Gastrocnemius medialis (tissue), 4 donors: ENCODE measurements around the gene LEKR1. TPM values are rescaled to one million over a fixed set of nuclear protein-coding genes. Genes with fewer than 3 reads are reported as not detected.
"Not testable (repeated sequence)": the region's sequence is repeated elsewhere in the genome, so short reads cannot be mapped to it uniquely, and the experiment has no call there.

Source experiments
- ATAC-seq, 2 donors: fragments of 150-250 bp; one replicate each; pipeline ENCODE4 v1.9.1; 2016
- DNase-seq, 2 donors: peaks; one replicate each; pipeline ENCODE4 v3.0.0-alpha.2; 2019
- H3K27ac ChIP-seq, 4 donors: fragments of 200-600 bp; sonication (generic); 1 replicate in 1 of 4; 2 replicates in 3 of 4; pipeline ENCODE4 v1.5.1; 2016 to 2018; ENCODE audit warnings: mild to moderate bottlenecking in 2 of 4, moderate library complexity in 1 of 4
- H3K27me3 ChIP-seq, 3 donors: fragments of 200-600 bp; sonication (generic) in 2 of 3; 1 replicate in 1 of 3; 2 replicates in 2 of 3; pipeline versions ENCODE4 v1.5.1 to v1.6.0; 2016 to 2019; ENCODE audit warnings: mild to moderate bottlenecking in 1 of 3, moderate library complexity in 1 of 3
- H3K36me3 ChIP-seq, 2 donors: fragments of 200-600 bp; sonication (generic) in 1 of 2; one replicate each; pipeline ENCODE4 v1.5.1; 2017 to 2018
- H3K4me1 ChIP-seq, 2 donors: fragments of 200-600 bp; sonication (generic) in 1 of 2; one replicate each; pipeline ENCODE4 v1.5.1; 2016 to 2017; ENCODE audit warnings: mild to moderate bottlenecking in 2 of 2
- H3K4me3 ChIP-seq, 4 donors: fragments of 200-600 bp; sonication (generic) in 3 of 4; 1 replicate in 1 of 4; 2 replicates in 3 of 4; pipeline ENCODE4 v1.5.1; 2016 to 2019; ENCODE audit warnings: mild to moderate bottlenecking in 2 of 4
- H3K9me3 ChIP-seq, 3 donors: fragments of 200-600 bp; sonication (generic) in 2 of 3; 1 replicate in 1 of 3; 2 replicates in 2 of 3; pipeline ENCODE4 v1.5.1; 2016 to 2019
- CTCF ChIP-seq, 5 experiments: fragments of 450-650 bp in 3 of 5; fragments of 200-600 bp in 2 of 5; sonication (generic) in 2 of 5; IDR thresholded peaks in 4 of 5; conservative IDR thresholded peaks in 1 of 5; 1 replicate in 4 of 5; 2 replicates in 1 of 5; pipeline ENCODE4 v1.5.1; 2016 to 2019; ENCODE audit warnings: antibody characterized with exemption in 5 of 5, mild to moderate bottlenecking in 3 of 5, moderate library complexity in 3 of 5
- POLR2A ChIP-seq, 2 donors: fragments of 450-650 bp; IDR thresholded peaks; one replicate each; pipeline ENCODE4 v1.6.1; 2017; ENCODE audit warnings: antibody characterized with exemption in 2 of 2, mild to moderate bottlenecking in 2 of 2, moderate library complexity in 2 of 2
- in situ Hi-C, 4 donors: fragments of 200-750 bp; cut with MboI; loops; one replicate each; pipeline versions ENCODE4 v1.15.0 to v1.8.0; 2017; ENCODE audit warnings: low sequenced_read_pairs in 4 of 4
- intact Hi-C: fragments of 100-400 bp; cut with DNase I; formaldehyde crosslinking; loops from one replicate; pipeline ENCODE4 v1.15.1; 2023; ENCODE audit warnings: low total_unique reads
- total RNA-seq, 4 donors: library from RNA; depleted of rRNA; stranded (reverse); fragments of >200 nt; gene quantifications; one replicate each; pipeline versions ENCODE4 v1.1.0 to v1.2.3, GENCODE V29; 2016

The LEKR1 gene
- total RNA-seq, 4 donors from 2014 or later, result 0.20 to 0.56 TPM; not detected in 2

GRCh38 chr3:156867920-156868319, 41.8 kb downstream of the LEKR1 start:
- ATAC-seq, result no peak
- no peak for DNase-seq
- intact Hi-C loops (no loop called here), in situ Hi-C loops (no loop called here)
- Histone ChIP-seq H3K4me1 (no peaks in the 10 kb centered on the region), H3K4me3 (no peak overlapping the region), H3K9me3 (no peaks in the 10 kb centered on the region), H3K27ac (no peak overlapping the region), H3K27me3 (no peaks in the 10 kb centered on the region), H3K36me3 (no peaks in the 10 kb centered on the region)
- TF ChIP-seq POLR2A (IDR thresholded peaks at IDR 0.05), result no peak
- no peak for TF ChIP-seq CTCF (IDR thresholded peaks at IDR 0.05 in 4 of 5, conservative IDR thresholded peaks at IDR 0.05 in 1 of 5)

GRCh38 chr3:156873906-156874305, 47.8 kb downstream of the LEKR1 start:
- in situ Hi-C loops, result no loop called here
- intact Hi-C loops, result no loop called here
- no peak for TF ChIP-seq CTCF (IDR thresholded peaks at IDR 0.05 in 4 of 5, conservative IDR thresholded peaks at IDR 0.05 in 1 of 5)
- TF ChIP-seq POLR2A (IDR thresholded peaks at IDR 0.05), result no peak

GRCh38 chr3:156879491-156879890, 53.3 kb downstream of the LEKR1 start:
- H3K4me1 ChIP-seq, H3K4me3 ChIP-seq, DNase-seq, H3K27ac ChIP-seq, ATAC-seq, H3K27me3 ChIP-seq, H3K36me3 ChIP-seq, in situ Hi-C loops, H3K9me3 ChIP-seq, intact Hi-C loops: not testable (repeated sequence)

More at GRCh38 chr3:156873906-156874305, 47.8 kb downstream of the LEKR1 start:
- Histone ChIP-seq H3K27ac (no peak overlapping the region), H3K9me3 (peaks cover 0 to 4% (median 0%) of the 10 kb centered on the region in 3 donors), H3K4me3 (no peak overlapping the region), H3K27me3 (no peaks in the 10 kb centered on the region), H3K36me3 (no peaks in the 10 kb centered on the region), H3K4me1 (no peaks in the 10 kb centered on the region)
- ATAC-seq, result no peak
- DNase-seq, result no peak

- Histone ChIP-seq H3K27ac (no peak overlapping the region), H3K4me3 (no peak overlapping the region), H3K9me3 (peaks cover 0 to 5% (median 0%) of the 10 kb centered on the region in 3 donors), H3K4me1 (no peaks in the 10 kb centered on the region), H3K27me3 (no peaks in the 10 kb centered on the region), H3K36me3 (no peaks in the 10 kb centered on the region)
- ATAC-seq (no peak), DNase-seq (no peak)
- no peak for TF ChIP-seq POLR2A (IDR thresholded peaks at IDR 0.05)
- no peak for TF ChIP-seq CTCF (IDR thresholded peaks at IDR 0.05 in 4 of 5, conservative IDR thresholded peaks at IDR 0.05 in 1 of 5)
- intact Hi-C loops (no loop called here), in situ Hi-C loops (no loop called here)
These were observed 59.6 kb downstream of the LEKR1 start for GRCh38 chr3:156885761-156886160.

GRCh38 chr3:156888176-156888575, 62.0 kb downstream of the LEKR1 start:
- peaks cover 0 to 5% (median 0%) of the 10 kb centered on the region in 3 donors for H3K9me3 ChIP-seq
- DNase-seq, result no peak
- TF ChIP-seq POLR2A (IDR thresholded peaks at IDR 0.05) (no peak), CTCF (IDR thresholded peaks at IDR 0.05 in 4 of 5, conservative IDR thresholded peaks at IDR 0.05 in 1 of 5) (no peak)
- no peaks in the 10 kb centered on the region for H3K4me1 ChIP-seq
- H3K27ac ChIP-seq, result no peak overlapping the region
- H3K36me3 ChIP-seq, result no peaks in the 10 kb centered on the region
- intact Hi-C loops (no loop called here), in situ Hi-C loops (no loop called here)
- no peaks in the 10 kb centered on the region for H3K27me3 ChIP-seq
- H3K4me3 ChIP-seq, result no peak overlapping the region
- ATAC-seq, result no peak
